DND-41 (cell line): ENCODE measurements around the gene ZNF708.
A peak's percentile ranks its signal among the peaks of the same experiment; 100 is the strongest.

Experiments
- ATAC-seq: fragments of 200-7000 bp; cut with Tn5 transposase; 3 replicates; pipeline ENCODE4 v1.9.1; 2021; ENCODE audit warnings: low read depth; ENCODE audit not compliant: insufficient read depth
- DNase-seq: peaks from one replicate; pipeline ENCODE4 v3.0.0-alpha.2; 2020
- H2AFZ ChIP-seq: 2 replicates; pipeline ENCODE4 v1.6.0; 2012; ENCODE audit warnings: low read depth, low read length
- H3K27ac ChIP-seq: 2 replicates; pipeline ENCODE4 v1.5.1; 2012; ENCODE audit warnings: low read length, inconsistent platforms
- H3K27me3 ChIP-seq: fragments of 200-600 bp; sonication (generic); 2 replicates; pipeline ENCODE4 v1.6.0; 2012; ENCODE audit warnings: low read length, mild to moderate bottlenecking, inconsistent platforms; ENCODE audit not compliant: insufficient read depth, poor library complexity
- H3K36me3 ChIP-seq: 2 replicates; pipeline ENCODE4 v1.5.1; 2012; ENCODE audit warnings: low read length, inconsistent platforms; ENCODE audit not compliant: insufficient read depth
- H3K4me1 ChIP-seq: 2 replicates; pipeline ENCODE4 v1.5.1; 2012; ENCODE audit warnings: mild to moderate bottlenecking, low read length; ENCODE audit not compliant: insufficient read depth
- H3K4me2 ChIP-seq: 2 replicates; pipeline ENCODE4 v1.6.0; 2012; ENCODE audit warnings: mild to moderate bottlenecking, moderate library complexity, low read length, inconsistent platforms; ENCODE audit not compliant: insufficient read depth
- H3K4me3 ChIP-seq, 2 experiments: fragments of 200-600 bp in 1 of 2; shearing (Covaris generic) in 1 of 2; 2 replicates each; pipeline ENCODE4 v1.5.1; 2012 to 2016; ENCODE audit warnings: inconsistent platforms in 2 of 2, low read length in 2 of 2, mild to moderate bottlenecking in 2 of 2, low read depth in 1 of 2, moderate library complexity in 1 of 2
- H3K79me2 ChIP-seq: 2 replicates; pipeline ENCODE4 v1.6.0; 2012; ENCODE audit warnings: low read length, inconsistent platforms; ENCODE audit not compliant: insufficient read depth
- H3K9ac ChIP-seq: 2 replicates; pipeline ENCODE4 v1.6.0; 2012; ENCODE audit warnings: low read depth, mild to moderate bottlenecking, inconsistent platforms, low read length, moderate library complexity
- H3K9me3 ChIP-seq: 2 replicates; pipeline ENCODE4 v1.5.1; 2012; ENCODE audit warnings: low read length, moderate library complexity, mild to moderate bottlenecking, inconsistent platforms; ENCODE audit not compliant: insufficient read depth, severe bottlenecking
- H4K20me1 ChIP-seq: 2 replicates; pipeline ENCODE4 v1.6.0; 2012; ENCODE audit warnings: low read length; ENCODE audit not compliant: insufficient read depth
- CTCF ChIP-seq: IDR thresholded peaks from 2 replicates; pipeline ENCODE4 v1.5.1; 2012; ENCODE audit warnings: borderline replicate concordance, low read length, moderate library complexity, mild to moderate bottlenecking; ENCODE audit not compliant: poor library complexity, severe bottlenecking; ENCODE audit errors: extremely low read depth
- EZH2 ChIP-seq: IDR thresholded peaks from 3 replicates; pipeline ENCODE4 v1.6.1; 2012; ENCODE audit warnings: borderline replicate concordance, low read depth, mild to moderate bottlenecking, moderate library complexity, low read length, inconsistent platforms; ENCODE audit not compliant: severe bottlenecking

ZNF708 gene

GRCh38 chr19:21326169-21326568 lies 3.0 kb downstream of the ZNF708 start:
- no peak overlapping the region for H3K9ac ChIP-seq
- H4K20me1 ChIP-seq: peaks cover 2% of the 10 kb centered on the region; the same call in 1 of the 2 replicates
- no peak overlapping the region for H2AFZ ChIP-seq
- H3K27ac ChIP-seq: no peak overlapping the region
- H3K4me3 ChIP-seq: peak overlapping the region in 1 of 2 experiments; percentile 0; a peak in 1 of 4 replicates
- ATAC-seq (no peak), DNase-seq (no peak)
- peak overlapping the region; percentile 32; the same call in 1 of the 2 replicates for H3K4me2 ChIP-seq
- H3K9me3 ChIP-seq: peaks cover 12% of the 10 kb centered on the region
- peaks cover 36% of the 10 kb centered on the region for H3K4me1 ChIP-seq
- peaks cover 28% of the 10 kb centered on the region for H3K36me3 ChIP-seq
- TF ChIP-seq CTCF: no peak
- TF ChIP-seq EZH2: no peak
- H3K79me2 ChIP-seq: peaks cover 89% of the 10 kb centered on the region
- no peaks in the 10 kb centered on the region for H3K27me3 ChIP-seq

- Histone ChIP-seq H3K36me3 (peaks cover 44% of the 10 kb centered on the region), H3K4me3 (no peak overlapping the region), H2AFZ (no peak overlapping the region), H4K20me1 (peaks cover 3% of the 10 kb centered on the region; the same call in 1 of the 2 replicates), H3K4me1 (peaks cover 23% of the 10 kb centered on the region), H3K27ac (no peak overlapping the region), H3K79me2 (peaks cover 99% of the 10 kb centered on the region), H3K9ac (no peak overlapping the region), H3K9me3 (peaks cover 8% of the 10 kb centered on the region), H3K4me2 (0 out of 2 replicates have a peak overlapping the region, but pooled peaks have one; percentile 19), H3K27me3 (no peaks in the 10 kb centered on the region)
- DNase-seq (no peak), ATAC-seq (no peak)
- no peak for TF ChIP-seq CTCF
- no peak for TF ChIP-seq EZH2
Measured at GRCh38 chr19:21323000-21323399, 6.2 kb downstream of the ZNF708 start.

GRCh38 chr19:21322528-21322927 lies 6.7 kb downstream of the ZNF708 start:
- Histone ChIP-seq H3K9me3 (peaks cover 8% of the 10 kb centered on the region), H3K27ac (no peak overlapping the region), H3K4me1 (peaks cover 18% of the 10 kb centered on the region), H3K4me3 (no peak overlapping the region), H3K79me2 (peaks cover 99% of the 10 kb centered on the region), H4K20me1 (peaks cover 5% of the 10 kb centered on the region; the same call in 1 of the 2 replicates), H3K27me3 (no peaks in the 10 kb centered on the region), H2AFZ (no peak overlapping the region), H3K36me3 (peaks cover 44% of the 10 kb centered on the region), H3K9ac (no peak overlapping the region), H3K4me2 (peak overlapping the region; percentile 19; the same call in 1 of the 2 replicates)
- DNase-seq (no peak), ATAC-seq (no peak)
- no peak for TF ChIP-seq EZH2
- no peak for TF ChIP-seq CTCF

GRCh38 chr19:21321996-21322395 lies 7.2 kb downstream of the ZNF708 start:
- Histone ChIP-seq H3K36me3 (peaks cover 40% of the 10 kb centered on the region), H3K4me2 (no peak overlapping the region), H3K27me3 (no peaks in the 10 kb centered on the region)

More at GRCh38 chr19:21321996-21322395, 7.2 kb downstream of the ZNF708 start:
- TF ChIP-seq CTCF (no peak), EZH2 (no peak)
- H3K9ac ChIP-seq: no peak overlapping the region
- H3K9me3 ChIP-seq: peaks cover 7% of the 10 kb centered on the region
- no peak overlapping the region for H2AFZ ChIP-seq
- peaks cover 99% of the 10 kb centered on the region for H3K79me2 ChIP-seq
- H3K4me3 ChIP-seq: no peak overlapping the region
- ATAC-seq (no peak), DNase-seq (no peak)
- peaks cover 14% of the 10 kb centered on the region for H3K4me1 ChIP-seq
- H3K27ac ChIP-seq: no peak overlapping the region
- peaks cover 5% of the 10 kb centered on the region; the same call in 1 of the 2 replicates for H4K20me1 ChIP-seq
